BLaER1 (cell line): ENCODE measurements around the gene ZBP1.

ENCODE experiments used
- H3K27ac ChIP-seq: shearing (Covaris generic); formaldehyde crosslinking; 2 replicates; pipeline ENCODE4 v1.8.1; 2022
- H3K27me3 ChIP-seq: shearing (Covaris generic); formaldehyde crosslinking; 2 replicates; pipeline ENCODE4 v1.8.1; 2022
- H3K36me3 ChIP-seq: shearing (Covaris generic); formaldehyde crosslinking; 2 replicates; pipeline ENCODE4 v1.8.1; 2022
- H3K4me1 ChIP-seq: shearing (Covaris generic); formaldehyde crosslinking; 2 replicates; pipeline ENCODE4 v1.8.1; 2022
- H3K4me2 ChIP-seq: shearing (Covaris generic); formaldehyde crosslinking; 2 replicates; pipeline ENCODE4 v1.8.1; 2022
- H3K4me3 ChIP-seq: shearing (Covaris generic); formaldehyde crosslinking; 2 replicates; pipeline ENCODE4 v1.8.1; 2022
- H3K9ac ChIP-seq: shearing (Covaris generic); formaldehyde crosslinking; 2 replicates; pipeline ENCODE4 v1.8.1; 2022
- H3K9me3 ChIP-seq: shearing (Covaris generic); formaldehyde crosslinking; 2 replicates; pipeline ENCODE4 v1.8.1; 2022
- H4K20me1 ChIP-seq: shearing (Covaris generic); formaldehyde crosslinking; 2 replicates; pipeline ENCODE4 v1.8.1; 2022
- Cebpa-rat ChIP-seq: shearing (Covaris generic); IDR thresholded peaks from 2 replicates; pipeline ENCODE4 v1.8.1; 2022

The ZBP1 gene

GRCh38 chr20:57581202-57582028 lies 38.8 kb downstream of the ZBP1 start:
- TF ChIP-seq Cebpa-rat, result no peak
- H3K36me3 ChIP-seq, result no peaks in the 10 kb centered on the region
- H3K27ac ChIP-seq, result no peak overlapping the region
- H3K4me1 ChIP-seq, result no peaks in the 10 kb centered on the region
- no peak overlapping the region for H3K4me3 ChIP-seq
- H3K9me3 ChIP-seq, result no peaks in the 10 kb centered on the region; the same call in 1 of the 2 replicates
- H3K9ac ChIP-seq, result no peak overlapping the region
- no peaks in the 10 kb centered on the region for H4K20me1 ChIP-seq
- H3K27me3 ChIP-seq, result peaks cover 36% of the 10 kb centered on the region
- H3K4me2 ChIP-seq, result no peak overlapping the region

- H3K4me1 ChIP-seq, result no peaks in the 10 kb centered on the region
- H3K4me3 ChIP-seq, result no peak overlapping the region
- H3K27me3 ChIP-seq, result peaks cover 36% of the 10 kb centered on the region
- no peak overlapping the region for H3K9ac ChIP-seq
- no peak overlapping the region for H3K27ac ChIP-seq
- H4K20me1 ChIP-seq, result no peaks in the 10 kb centered on the region
- H3K9me3 ChIP-seq, result no peaks in the 10 kb centered on the region; the same call in 1 of the 2 replicates
- no peaks in the 10 kb centered on the region for H3K36me3 ChIP-seq
- no peak for TF ChIP-seq Cebpa-rat
- H3K4me2 ChIP-seq, result no peak overlapping the region
Measured at GRCh38 chr20:57580478-57581201, 39.6 kb downstream of the ZBP1 start.

- TF ChIP-seq Cebpa-rat, result no peak
- no peak overlapping the region for H3K4me2 ChIP-seq
- H3K27me3 ChIP-seq, result peaks cover 36% of the 10 kb centered on the region
- H3K4me1 ChIP-seq, result no peaks in the 10 kb centered on the region
- no peaks in the 10 kb centered on the region; the same call in 1 of the 2 replicates for H3K9me3 ChIP-seq
- no peak overlapping the region for H3K9ac ChIP-seq
- no peak overlapping the region for H3K27ac ChIP-seq
- H4K20me1 ChIP-seq, result no peaks in the 10 kb centered on the region
- H3K36me3 ChIP-seq, result no peaks in the 10 kb centered on the region
- H3K4me3 ChIP-seq, result no peak overlapping the region
Measured at GRCh38 chr20:57579898-57580447, 40.3 kb downstream of the ZBP1 start.

- peaks cover 36% of the 10 kb centered on the region for H3K27me3 ChIP-seq
- H3K4me1 ChIP-seq, result no peaks in the 10 kb centered on the region
- no peaks in the 10 kb centered on the region for H3K36me3 ChIP-seq
- no peaks in the 10 kb centered on the region; the same call in 1 of the 2 replicates for H3K9me3 ChIP-seq
- H3K4me3 ChIP-seq, result no peak overlapping the region
- no peak overlapping the region for H3K9ac ChIP-seq
- no peak overlapping the region for H3K27ac ChIP-seq
- TF ChIP-seq Cebpa-rat, result no peak
- H3K4me2 ChIP-seq, result no peak overlapping the region
- H4K20me1 ChIP-seq, result no peaks in the 10 kb centered on the region
Measured at GRCh38 chr20:57579331-57579897, 40.8 kb downstream of the ZBP1 start.

- H3K9me3 ChIP-seq, result no peaks in the 10 kb centered on the region
- H3K9ac ChIP-seq, result no peak overlapping the region
- H3K27ac ChIP-seq, result no peak overlapping the region
- H3K4me1 ChIP-seq, result peaks cover 7% of the 10 kb centered on the region
- no peak for TF ChIP-seq Cebpa-rat
- H3K36me3 ChIP-seq, result no peaks in the 10 kb centered on the region
- no peaks in the 10 kb centered on the region for H4K20me1 ChIP-seq
- peaks cover 36% of the 10 kb centered on the region for H3K27me3 ChIP-seq
- H3K4me3 ChIP-seq, result no peak overlapping the region
- H3K4me2 ChIP-seq, result no peak overlapping the region
Measured at GRCh38 chr20:57578476-57579165, 41.6 kb downstream of the ZBP1 start.

GRCh38 chr20:57577679-57578475 lies 42.3 kb downstream of the ZBP1 start:
- Histone ChIP-seq H3K9ac (no peak overlapping the region), H3K27me3 (peaks cover 36% of the 10 kb centered on the region), H4K20me1 (no peaks in the 10 kb centered on the region), H3K4me2 (no peak overlapping the region), H3K4me1 (peaks cover 14% of the 10 kb centered on the region), H3K9me3 (no peaks in the 10 kb centered on the region), H3K4me3 (no peak overlapping the region), H3K36me3 (no peaks in the 10 kb centered on the region), H3K27ac (no peak overlapping the region)
- no peak for TF ChIP-seq Cebpa-rat

- H3K9ac ChIP-seq, result no peak overlapping the region
- H3K4me1 ChIP-seq, result peaks cover 15% of the 10 kb centered on the region
- no peak overlapping the region for H3K27ac ChIP-seq
- no peak overlapping the region for H3K4me3 ChIP-seq
- H4K20me1 ChIP-seq, result no peaks in the 10 kb centered on the region
- no peak for TF ChIP-seq Cebpa-rat
- no peaks in the 10 kb centered on the region for H3K9me3 ChIP-seq
- no peaks in the 10 kb centered on the region for H3K36me3 ChIP-seq
- H3K4me2 ChIP-seq, result no peak overlapping the region
- H3K27me3 ChIP-seq, result peaks cover 36% of the 10 kb centered on the region
Measured at GRCh38 chr20:57576617-57577550, 43.3 kb downstream of the ZBP1 start.

GRCh38 chr20:57576002-57576401 lies 44.2 kb downstream of the ZBP1 start:
- peaks cover 28% of the 10 kb centered on the region for H3K27me3 ChIP-seq
- H3K36me3 ChIP-seq, result no peaks in the 10 kb centered on the region
- H3K4me3 ChIP-seq, result no peak overlapping the region
- H3K4me1 ChIP-seq, result peaks cover 15% of the 10 kb centered on the region
- no peak for TF ChIP-seq Cebpa-rat
- H3K9me3 ChIP-seq, result no peaks in the 10 kb centered on the region
- H4K20me1 ChIP-seq, result no peaks in the 10 kb centered on the region
- H3K27ac ChIP-seq, result no peak overlapping the region
- no peak overlapping the region for H3K4me2 ChIP-seq
- no peak overlapping the region for H3K9ac ChIP-seq
